ENCODE measurements around the gene IDH1. TPM values are rescaled to one million over a fixed set of nuclear protein-coding genes. Genes with fewer than 3 reads are reported as not detected.
"Not testable (repeated sequence)": the region's sequence is repeated elsewhere in the genome, so short reads cannot be mapped to it uniquely, and the experiment has no call there.

IDH1 gene
- total RNA-seq, 2 experiments from 2014 or later: 36.2 to 57.2 TPM

- Histone ChIP-seq H3K4me1 (ENCODE audit: insufficient read depth, low read length, poor library complexity, severe bottlenecking) (peaks cover 37% of the 10 kb centered on the region), H3K4me3 (ENCODE audit: low read depth, low read length, poor library complexity, severe bottlenecking) (peak within 1 kb of the TSS; percentile 74), H4K20me1 (ENCODE audit: insufficient read depth, low read length) (peaks cover 20% of the 10 kb centered on the region), H3K4me2 (ENCODE audit: low read length) (peak within 1 kb of the TSS; percentile 87), H3K9me3 (ENCODE audit: low read length) (peaks cover 12% of the 10 kb centered on the region; the same call in 1 of the 2 replicates), H3K36me3 (ENCODE audit: insufficient read depth, low read length) (peaks cover 8% of the 10 kb centered on the region), H3K9me2 (ENCODE audit: insufficient read depth, low read length) (no peaks in the 10 kb centered on the region), H3K27ac (ENCODE audit: low read depth, low read length, poor library complexity, severe bottlenecking) (peak within 1 kb of the TSS; percentile 93), H3K79me2 (ENCODE audit: insufficient read depth, low read depth, low read length) (peaks cover 54% of the 10 kb centered on the region), H2AFZ (ENCODE audit: low read length) (peak within 1 kb of the TSS; percentile 91)
- CTCF ChIA-PET (ENCODE audit: unreplicated experiment): interaction anchor here (2.9 kb wide), 1 partner anchor 11 kb away, joined by 17 read pairs; the partner anchor contains the start of gene IDH1
- TF ChIP-seq, protein P1, sequence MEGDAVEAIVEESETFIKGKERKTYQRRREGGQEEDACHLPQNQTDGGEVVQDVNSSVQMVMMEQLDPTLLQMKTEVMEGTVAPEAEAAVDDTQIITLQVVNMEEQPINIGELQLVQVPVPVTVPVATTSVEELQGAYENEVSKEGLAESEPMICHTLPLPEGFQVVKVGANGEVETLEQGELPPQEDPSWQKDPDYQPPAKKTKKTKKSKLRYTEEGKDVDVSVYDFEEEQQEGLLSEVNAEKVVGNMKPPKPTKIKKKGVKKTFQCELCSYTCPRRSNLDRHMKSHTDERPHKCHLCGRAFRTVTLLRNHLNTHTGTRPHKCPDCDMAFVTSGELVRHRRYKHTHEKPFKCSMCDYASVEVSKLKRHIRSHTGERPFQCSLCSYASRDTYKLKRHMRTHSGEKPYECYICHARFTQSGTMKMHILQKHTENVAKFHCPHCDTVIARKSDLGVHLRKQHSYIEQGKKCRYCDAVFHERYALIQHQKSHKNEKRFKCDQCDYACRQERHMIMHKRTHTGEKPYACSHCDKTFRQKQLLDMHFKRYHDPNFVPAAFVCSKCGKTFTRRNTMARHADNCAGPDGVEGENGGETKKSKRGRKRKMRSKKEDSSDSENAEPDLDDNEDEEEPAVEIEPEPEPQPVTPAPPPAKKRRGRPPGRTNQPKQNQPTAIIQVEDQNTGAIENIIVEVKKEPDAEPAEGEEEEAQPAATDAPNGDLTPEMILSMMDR (conservative IDR thresholded peaks at IDR 0.05; ENCODE audit: low read length): no peak
- TF ChIP-seq EZH2phosphoT487 (IDR thresholded peaks at IDR 0.05; ENCODE audit: borderline replicate concordance, low read depth, low read length): no peak
- peak; percentile 98 for DNase-seq (ENCODE audit: low spot score)
- POLR2A ChIA-PET: interaction anchor here (0.6 to 5.0 kb wide), 11 partner anchors 9 to 1905 kb away, joined by 3 to 44 read pairs (median 4); partner anchors contain the start of genes IDH1 and KANSL1L
- intact Hi-C loops (cut with micrococcal nuclease; ENCODE audit: unreplicated experiment): loop anchor here (1.0 to 5.0 kb wide), 5 partner anchors 11 to 1906 kb away; partner anchors contain the start of genes CCNYL1, CREB1, IDH1 and KANSL1L
- no TSS peak for BruUV-seq (replicated peaks)
These were observed 11.1 kb upstream of the IDH1 start, which contains the start of gene PIKFYVE for GRCh38 chr2:208265801-208266552. TSS of gene PIKFYVE (plus strand) at chr2:208266255. CDS start at chr2:208271520, 5,265 bp downstream.

DNA sequence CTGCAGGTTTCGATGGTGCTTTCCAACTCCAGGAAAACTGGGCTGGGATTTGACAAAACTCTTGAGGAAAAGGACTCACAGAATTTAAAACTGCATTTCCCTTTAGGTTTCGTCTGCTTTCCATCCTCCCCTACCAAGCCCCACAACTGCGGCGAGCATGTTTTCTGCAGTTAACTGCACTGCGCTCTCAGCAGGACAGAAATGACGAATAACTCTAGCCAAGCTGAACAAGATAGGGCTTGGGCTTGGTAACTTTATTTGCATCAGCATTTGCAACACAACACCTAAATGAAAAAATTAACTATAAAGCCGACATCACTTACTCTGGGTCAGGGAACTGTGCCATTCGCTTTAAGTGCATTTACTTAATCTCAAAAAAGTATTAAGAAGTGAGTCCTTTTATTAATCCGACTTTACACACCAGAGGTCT, 10.5 kb upstream of the IDH1 start:
- H3K4me3 ChIP-seq (ENCODE audit: low read depth, low read length, poor library complexity, severe bottlenecking): peak overlapping the region; percentile 74
- intact Hi-C loops (cut with micrococcal nuclease; ENCODE audit: unreplicated experiment): loop anchor here (1.0 to 5.0 kb wide), 4 partner anchors 553 to 1907 kb away; partner anchors contain the start of genes CCNYL1, CREB1 and KANSL1L
- POLR2A ChIA-PET: interaction anchor here (0.6 to 5.0 kb wide), 9 partner anchors 9 to 1906 kb away, joined by 3 to 44 read pairs (median 4); partner anchors contain the start of genes IDH1 and KANSL1L

GRCh38 chr2:208256849-208257813, 2.3 kb upstream of the IDH1 start:
- not testable (repeated sequence) for H3K4me2 ChIP-seq (ENCODE audit: low read length); BruUV-seq (replicated peaks)

More for the DNA sequence above, 10.5 kb upstream of the IDH1 start:
- peak; percentile 82 for DNase-seq (ENCODE audit: low spot score)
- Histone ChIP-seq H3K9me2 (ENCODE audit: insufficient read depth, low read length) (no peaks in the 10 kb centered on the region), H2AFZ (ENCODE audit: low read length) (peak overlapping the region; percentile 91), H3K79me2 (ENCODE audit: insufficient read depth, low read depth, low read length) (peaks cover 48% of the 10 kb centered on the region), H3K4me1 (ENCODE audit: insufficient read depth, low read length, poor library complexity, severe bottlenecking) (peaks cover 37% of the 10 kb centered on the region), H3K4me2 (ENCODE audit: low read length) (peak overlapping the region; percentile 81), H4K20me1 (ENCODE audit: insufficient read depth, low read length) (peaks cover 20% of the 10 kb centered on the region), H3K27ac (ENCODE audit: low read depth, low read length, poor library complexity, severe bottlenecking) (peak overlapping the region; percentile 93), H3K9me3 (ENCODE audit: low read length) (peaks cover 12% of the 10 kb centered on the region; the same call in 1 of the 2 replicates), H3K36me3 (ENCODE audit: insufficient read depth, low read length) (peaks cover 8% of the 10 kb centered on the region)
- CTCF ChIA-PET (ENCODE audit: unreplicated experiment): interaction anchor here (2.9 kb wide), 1 partner anchor 11 kb away, joined by 17 read pairs; the partner anchor contains the start of gene IDH1
- TF ChIP-seq EZH2phosphoT487 (IDR thresholded peaks at IDR 0.05; ENCODE audit: borderline replicate concordance, low read depth, low read length): no peak
- TF ChIP-seq, protein P1 (conservative IDR thresholded peaks at IDR 0.05; ENCODE audit: low read length): no peak
- TSS peak; percentile 92 for BruUV-seq (replicated peaks)

More at GRCh38 chr2:208256849-208257813, 2.3 kb upstream of the IDH1 start:
- ChIA-PET POLR2A (interaction anchor here (3.8 kb wide), 1 partner anchor 9 kb away, joined by 44 read pairs; the partner anchor contains the start of gene PIKFYVE), CTCF (ENCODE audit: unreplicated experiment) (interaction anchor here (3.8 kb wide), 1 partner anchor 9 kb away, joined by 17 read pairs; the partner anchor contains the start of gene PIKFYVE)
- H3K9me2 ChIP-seq (ENCODE audit: insufficient read depth, low read length); intact Hi-C loops (cut with micrococcal nuclease; ENCODE audit: unreplicated experiment); H2AFZ ChIP-seq (ENCODE audit: low read length); DNase-seq (ENCODE audit: low spot score); H3K4me3 ChIP-seq (ENCODE audit: low read depth, low read length, poor library complexity, severe bottlenecking); H3K27ac ChIP-seq (ENCODE audit: low read depth, low read length, poor library complexity, severe bottlenecking); H3K79me2 ChIP-seq (ENCODE audit: insufficient read depth, low read depth, low read length); H3K9me3 ChIP-seq (ENCODE audit: low read length); H4K20me1 ChIP-seq (ENCODE audit: insufficient read depth, low read length): not testable (repeated sequence)
- H3K36me3 ChIP-seq (ENCODE audit: insufficient read depth, low read length): peaks cover 15% of the 10 kb centered on the region
- H3K4me1 ChIP-seq (ENCODE audit: insufficient read depth, low read length, poor library complexity, severe bottlenecking): peaks cover 27% of the 10 kb centered on the region
